Stimulated activated CD4-positive, alpha-beta T cell treated with anti-CD3 and anti-CD28 coated beads, Interleukin-15, amount 100 ng/mL, for 48 hours (primary cell): ENCODE results near the gene CD300H.

Experiments used
- DNase-seq, 2 donors: peaks; one replicate each; pipeline ENCODE4 v3.0.0-alpha.2; 2020; ENCODE audit warnings: low read depth in 2 of 2

CD300H gene

DNA sequence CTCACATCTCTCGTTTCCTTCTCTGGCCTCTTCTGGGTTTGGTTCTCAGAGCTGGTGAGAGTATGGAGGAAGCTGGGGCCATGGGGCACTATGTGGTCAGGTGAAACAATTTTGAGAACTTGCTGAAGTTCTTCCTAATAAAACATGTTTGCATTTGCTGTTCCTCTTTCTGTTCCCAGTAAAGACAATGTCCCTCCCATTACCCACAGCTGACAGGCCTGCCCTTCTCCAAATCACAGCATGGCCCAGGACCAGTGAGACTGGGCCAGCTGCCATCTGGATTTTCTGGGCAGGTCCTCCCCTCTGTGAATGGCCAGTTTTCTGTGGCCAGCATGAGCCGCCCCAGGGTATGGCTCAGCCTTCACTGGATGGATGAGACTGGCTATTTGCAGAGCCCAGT lies at the start of gene CD300H:
CD300H (minus strand) TSS at position 113 of the 400 bp plus-strand sequence.
- no peak for DNase-seq

DNA sequence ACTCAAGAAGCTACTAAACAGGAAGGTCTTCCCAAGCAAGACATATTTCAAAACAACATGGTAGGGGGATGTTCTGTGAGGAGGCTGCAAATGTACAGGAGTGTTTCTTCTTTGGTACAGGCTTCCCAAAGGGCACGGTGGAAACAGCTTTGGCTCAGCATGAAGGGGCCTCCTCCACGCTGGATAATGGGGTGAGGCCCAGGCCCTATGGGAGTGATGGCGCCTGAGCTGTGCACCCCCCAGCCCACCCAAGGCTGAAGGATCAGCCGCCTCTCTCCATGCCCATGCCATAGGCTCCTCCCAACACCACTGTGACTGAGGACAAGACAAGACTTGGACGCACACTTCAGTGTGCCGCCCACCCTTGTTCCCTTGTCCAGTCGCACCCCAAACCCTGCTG lies 49.4 kb upstream of the CD300H start:
- DNase-seq, result no peak

DNA sequence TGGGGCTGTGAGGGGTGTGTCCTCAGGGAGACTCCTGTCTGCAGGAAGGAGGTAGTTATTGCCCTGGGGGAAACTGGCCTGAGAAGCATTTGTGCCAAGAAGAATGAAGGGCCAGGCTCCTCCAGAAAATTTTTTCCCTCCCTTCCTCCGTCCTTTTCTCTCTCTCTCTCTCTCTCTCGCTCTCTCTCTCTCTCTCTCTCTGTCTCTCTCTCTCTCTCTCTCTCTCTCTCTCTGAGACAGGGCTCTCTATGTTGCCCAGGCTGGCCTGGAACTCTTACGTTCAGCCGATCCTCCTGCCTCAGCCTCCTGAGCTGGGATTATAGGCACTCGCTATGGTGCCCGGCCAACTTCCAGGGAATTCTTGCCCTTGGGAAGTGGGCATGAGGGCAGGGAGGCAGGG lies 44.7 kb upstream of the CD300H start:
- no peak for DNase-seq

DNA sequence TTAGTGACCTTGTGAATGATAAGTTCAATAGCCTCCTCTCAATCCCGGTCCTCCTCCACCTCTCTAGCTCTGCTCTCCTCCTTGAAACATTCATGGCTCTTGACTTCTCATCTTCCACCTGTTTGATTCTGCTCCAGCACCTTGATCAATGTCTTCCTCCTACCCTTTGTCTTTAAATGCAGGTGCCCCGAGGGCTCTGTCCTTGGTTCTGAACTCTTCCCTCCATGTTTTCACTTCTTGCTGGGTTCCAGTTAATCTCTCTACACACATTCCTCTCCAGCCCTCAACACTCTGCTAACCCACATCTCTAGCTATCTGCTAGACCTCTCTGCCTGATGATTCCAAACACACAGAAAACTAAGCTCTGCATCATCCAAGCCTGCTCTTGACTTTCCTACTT lies 42.8 kb upstream of the CD300H start:
- no peak for DNase-seq

DNA sequence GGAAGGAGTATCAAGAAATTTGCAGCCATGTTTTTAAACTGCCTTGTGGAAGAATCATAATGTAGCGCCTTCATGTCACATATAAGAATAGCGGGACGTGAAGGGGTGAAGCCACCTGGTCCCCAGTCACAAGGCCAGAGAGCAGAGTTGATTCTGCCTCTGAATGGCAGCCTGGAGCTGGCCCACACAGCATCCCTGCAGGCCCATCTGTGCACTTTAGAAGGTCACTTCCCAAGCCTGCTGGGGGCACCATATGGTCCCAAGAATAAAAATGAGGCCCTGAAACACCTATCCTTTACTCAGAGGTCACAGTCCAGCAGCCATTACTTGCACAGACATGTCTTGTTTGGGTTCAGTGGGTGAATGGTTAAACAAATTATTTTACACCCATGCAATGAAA lies 41.2 kb upstream of the CD300H start:
- no peak for DNase-seq

DNA sequence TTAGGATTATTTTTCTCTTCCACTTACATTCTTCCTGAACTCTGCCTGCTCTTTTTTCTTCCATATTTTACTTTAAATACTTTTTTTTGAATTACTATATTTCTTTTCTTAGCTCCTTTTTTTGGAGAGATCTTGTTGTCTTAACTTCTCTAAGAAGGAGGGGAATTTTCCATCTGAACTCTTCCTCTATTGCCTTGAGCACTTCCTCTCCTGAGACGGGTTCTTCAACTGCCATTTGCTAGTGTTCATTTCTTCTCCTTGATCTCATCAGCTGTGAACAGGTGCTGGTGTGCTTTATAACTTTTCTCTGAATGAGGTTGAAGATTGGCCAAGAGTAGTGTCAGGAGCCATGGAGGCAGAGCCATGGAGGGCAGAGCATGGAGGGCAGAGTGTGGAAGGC lies 39.9 kb upstream of the CD300H start:
- DNase-seq, result no peak

DNA sequence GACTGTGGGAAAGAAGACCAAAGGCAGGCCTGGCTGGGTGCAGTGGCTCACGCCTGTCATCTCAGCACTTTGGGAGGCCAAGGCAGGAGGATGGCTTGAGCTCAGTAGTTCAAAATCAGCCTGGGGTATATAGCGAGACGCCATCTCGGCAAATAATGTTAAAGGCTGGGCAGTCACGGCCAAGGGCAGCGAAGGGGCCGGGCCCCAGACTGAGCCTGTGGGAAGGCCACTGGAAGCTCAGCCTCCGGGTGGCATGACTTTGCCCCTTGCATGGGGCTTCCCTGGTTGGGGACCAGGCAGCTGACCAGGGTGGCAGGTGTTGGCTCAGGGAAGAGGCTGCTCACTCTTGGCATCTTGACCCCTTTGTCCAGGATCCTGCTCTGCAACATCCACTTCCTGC lies 38.7 kb upstream of the CD300H start:
- no peak for DNase-seq

DNA sequence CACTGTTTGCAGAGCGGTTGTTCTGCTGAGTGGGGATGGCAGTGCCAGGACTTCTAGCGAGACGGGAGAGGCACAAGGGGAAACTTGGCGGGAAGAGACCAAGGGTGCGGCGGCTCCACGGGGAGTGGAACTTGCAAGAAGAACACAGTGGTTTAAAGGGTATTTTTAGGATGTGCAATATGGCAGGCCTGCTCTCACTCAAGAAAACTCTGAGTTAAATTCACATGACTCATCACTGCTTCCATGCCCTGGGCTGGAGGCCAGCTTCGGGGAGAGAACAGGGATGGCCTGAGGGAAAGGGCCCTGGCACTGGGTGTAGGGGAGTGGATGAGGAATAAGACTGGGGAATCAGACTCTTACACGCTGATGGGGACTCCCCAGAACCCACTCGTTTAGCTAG lies 38.1 kb upstream of the CD300H start:
- DNase-seq, result no peak

DNA sequence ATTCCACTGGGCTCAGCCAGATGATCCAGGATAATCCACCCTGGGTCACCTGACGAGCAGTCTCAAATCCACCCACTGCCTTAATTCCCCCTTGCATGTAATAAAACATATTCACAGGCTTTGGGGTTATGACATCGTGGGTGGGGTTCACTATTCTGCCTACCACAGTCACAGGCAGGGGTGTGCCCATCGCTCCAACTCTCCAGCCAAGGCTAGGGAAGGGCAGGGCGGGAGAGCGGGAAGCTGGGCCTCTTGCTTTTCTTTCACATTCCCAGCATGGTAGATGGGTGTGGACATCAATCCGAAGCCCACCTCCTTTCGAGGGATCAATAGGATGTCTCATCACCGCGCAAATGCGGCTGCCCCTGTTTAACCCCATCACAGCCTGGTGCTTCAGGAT lies 37.5 kb upstream of the CD300H start:
- DNase-seq, result no peak

DNA sequence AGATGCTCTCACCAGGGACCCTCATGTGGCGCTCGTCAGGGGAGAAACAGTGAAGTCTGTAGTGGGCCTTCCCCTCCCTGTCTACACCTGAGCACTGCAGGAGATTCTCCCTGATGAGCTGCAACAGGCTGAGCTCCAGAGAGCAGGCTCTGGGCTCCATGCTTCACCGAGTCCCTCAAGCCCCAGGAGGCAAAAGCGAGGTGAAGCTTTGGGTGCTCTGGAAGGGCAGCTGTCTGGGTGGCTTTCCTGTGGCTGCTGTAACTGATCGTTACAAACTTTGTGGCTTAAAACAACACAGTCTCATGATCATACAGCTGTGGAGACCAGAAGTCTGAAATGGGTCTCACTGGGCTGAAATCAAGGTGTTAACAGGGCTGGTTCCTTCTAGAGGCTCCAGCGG lies 36.9 kb upstream of the CD300H start:
- DNase-seq, result no peak

DNA sequence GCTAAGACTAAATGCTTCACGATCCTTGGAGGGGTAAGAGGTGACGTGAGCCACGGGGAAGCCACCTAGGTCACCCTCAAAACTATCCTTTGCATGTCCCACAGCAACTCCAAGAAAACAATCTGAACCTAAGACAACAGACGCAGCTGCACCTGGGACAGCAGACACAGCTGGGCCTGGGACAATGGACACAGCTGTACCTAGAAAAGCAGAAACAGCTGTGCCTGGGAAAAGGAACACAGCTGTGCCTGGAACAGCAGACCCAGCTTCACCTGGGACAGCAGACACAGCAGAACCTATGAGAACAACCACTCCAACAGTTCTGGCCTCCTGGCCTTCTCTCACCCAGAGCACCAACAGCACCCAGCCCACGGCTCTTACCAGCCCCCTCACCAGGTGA lies 36.4 kb upstream of the CD300H start:
- no peak for DNase-seq

DNA sequence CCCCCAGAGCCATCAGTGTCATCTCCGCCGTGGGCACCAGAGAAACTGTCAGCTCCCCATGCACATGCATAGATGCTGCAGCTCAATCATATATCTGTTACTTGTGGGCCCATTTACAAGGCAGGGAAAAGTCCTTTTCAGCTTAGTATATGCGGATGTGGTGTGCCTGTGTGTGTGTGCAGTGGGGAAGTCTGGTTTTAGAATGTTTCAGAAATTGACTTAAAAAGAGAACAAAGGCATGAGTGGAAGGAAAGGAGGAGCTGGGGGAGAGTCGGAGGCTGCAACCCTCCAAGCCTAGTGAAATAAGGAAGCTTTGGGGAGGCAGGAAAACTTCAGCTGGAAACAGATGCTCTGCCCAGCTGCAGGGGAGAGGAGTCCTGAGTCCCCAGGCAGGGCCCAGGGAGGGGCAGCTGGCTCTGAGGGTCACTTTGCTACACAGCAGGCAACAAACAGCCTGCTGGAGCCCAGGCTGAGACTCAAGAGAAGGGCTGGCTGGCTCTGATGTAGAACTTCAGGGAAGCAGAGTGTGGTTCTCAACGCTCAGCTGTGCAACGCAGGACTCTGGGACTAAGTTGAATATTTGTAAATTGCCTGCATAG lies 35.8 kb upstream of the CD300H start:
- no peak for DNase-seq

DNA sequence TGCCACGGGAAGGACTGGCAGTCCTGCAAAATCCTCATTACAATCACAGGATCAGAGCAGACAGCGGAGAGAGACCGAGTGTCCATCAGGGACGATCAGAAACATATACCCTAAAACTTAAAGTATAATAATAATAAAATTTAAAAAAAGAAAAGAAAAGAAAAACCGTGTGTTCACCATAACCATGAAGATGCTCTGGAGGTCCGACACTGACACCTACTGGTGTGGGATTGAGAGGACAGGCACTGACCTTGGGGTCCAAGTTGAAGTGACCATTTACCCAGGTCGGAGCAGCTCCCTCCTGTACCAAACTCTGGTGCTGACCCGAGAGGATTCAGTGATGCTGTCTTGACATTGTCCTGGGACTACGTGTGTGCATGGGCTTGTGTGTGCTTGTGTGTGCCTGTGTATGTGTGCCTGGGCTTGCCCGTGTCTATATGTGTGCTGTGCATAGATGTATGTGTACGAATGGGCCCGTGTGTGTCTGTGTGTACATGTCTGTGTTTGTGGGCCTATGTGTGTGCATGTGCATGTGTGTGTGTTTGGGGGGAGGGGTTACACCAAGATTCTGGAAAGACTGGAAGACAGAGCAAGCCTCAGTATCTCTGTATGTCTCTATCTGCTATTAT lies 34.7 kb upstream of the CD300H start:
- DNase-seq, result peak in 1 of 2 donors; percentile 9

DNA sequence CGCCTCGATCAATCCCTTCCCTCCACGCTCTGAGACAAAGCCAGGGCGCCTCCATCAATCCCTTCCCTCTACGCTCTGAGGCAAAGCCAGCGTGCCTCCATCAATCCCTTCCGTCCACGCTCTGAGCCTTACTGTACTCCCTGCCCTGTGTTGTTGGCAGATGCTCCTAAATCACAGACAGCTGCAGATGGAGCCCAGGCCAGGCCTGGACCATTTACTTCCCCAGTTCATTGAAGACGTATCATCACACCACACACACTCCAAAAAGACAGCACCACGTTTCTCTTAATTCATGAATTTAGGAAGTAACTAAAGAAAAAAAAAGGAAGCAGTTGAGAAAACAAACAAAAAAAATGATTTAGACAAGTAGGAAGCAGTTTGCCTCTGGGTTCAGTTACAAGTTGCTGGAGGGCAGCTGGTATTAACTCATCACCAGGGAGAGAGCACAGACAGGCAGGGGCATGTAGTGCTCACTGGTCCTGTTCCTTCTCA lies 32.2 kb upstream of the CD300H start:
- DNase-seq, result no peak

DNA sequence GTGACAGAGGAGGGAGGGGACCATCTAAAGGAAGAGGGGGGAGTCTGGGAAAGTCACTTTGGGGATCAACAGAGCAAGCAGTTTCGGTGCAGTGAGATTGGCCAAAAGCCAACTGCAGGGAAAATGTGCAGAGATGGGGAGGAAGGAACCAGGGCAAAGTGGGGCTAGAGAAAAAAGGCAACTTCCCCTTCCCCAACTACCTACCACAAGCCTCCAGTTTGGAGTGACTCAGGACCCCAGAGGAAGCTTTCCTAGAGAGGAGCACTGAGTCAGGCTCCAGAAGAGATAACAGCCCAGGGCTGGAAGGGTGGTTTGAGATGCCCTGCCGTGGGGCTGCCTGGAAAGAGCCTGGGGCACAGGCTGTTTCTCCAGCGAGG lies 31.7 kb upstream of the CD300H start:
- DNase-seq, result no peak

DNA sequence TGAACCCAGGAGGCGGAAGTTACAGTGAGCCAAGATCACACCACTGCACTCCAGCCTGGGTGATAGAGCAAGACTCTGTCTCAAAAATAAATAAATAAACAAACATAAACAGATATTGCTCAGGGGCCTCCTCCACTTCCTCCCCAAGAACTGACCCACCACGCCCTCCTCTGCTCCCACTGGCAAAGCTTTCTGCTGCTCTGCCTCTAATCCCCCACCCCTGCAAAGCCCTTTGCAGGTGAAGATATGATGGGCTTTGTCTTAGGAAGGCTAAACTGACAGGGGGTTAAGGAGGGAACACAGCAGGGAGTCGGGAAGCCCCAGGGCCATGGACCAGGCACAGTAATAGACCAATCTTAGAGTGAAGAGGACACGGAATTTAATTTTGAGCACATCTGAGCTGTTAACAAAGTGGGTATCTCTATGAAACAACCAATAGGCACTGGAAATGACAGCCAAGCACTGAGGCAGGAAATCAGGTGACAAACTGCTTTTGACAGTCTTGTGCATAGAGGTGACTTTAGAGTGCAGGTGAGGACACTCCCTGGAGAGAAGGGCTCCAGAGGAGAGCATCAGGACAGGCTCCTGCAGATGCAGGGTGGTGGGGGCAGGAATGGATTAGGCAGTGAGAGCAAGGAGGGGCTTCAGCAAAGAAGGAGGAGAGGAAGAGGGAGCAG lies 31.2 kb upstream of the CD300H start:
- DNase-seq, result no peak

DNA sequence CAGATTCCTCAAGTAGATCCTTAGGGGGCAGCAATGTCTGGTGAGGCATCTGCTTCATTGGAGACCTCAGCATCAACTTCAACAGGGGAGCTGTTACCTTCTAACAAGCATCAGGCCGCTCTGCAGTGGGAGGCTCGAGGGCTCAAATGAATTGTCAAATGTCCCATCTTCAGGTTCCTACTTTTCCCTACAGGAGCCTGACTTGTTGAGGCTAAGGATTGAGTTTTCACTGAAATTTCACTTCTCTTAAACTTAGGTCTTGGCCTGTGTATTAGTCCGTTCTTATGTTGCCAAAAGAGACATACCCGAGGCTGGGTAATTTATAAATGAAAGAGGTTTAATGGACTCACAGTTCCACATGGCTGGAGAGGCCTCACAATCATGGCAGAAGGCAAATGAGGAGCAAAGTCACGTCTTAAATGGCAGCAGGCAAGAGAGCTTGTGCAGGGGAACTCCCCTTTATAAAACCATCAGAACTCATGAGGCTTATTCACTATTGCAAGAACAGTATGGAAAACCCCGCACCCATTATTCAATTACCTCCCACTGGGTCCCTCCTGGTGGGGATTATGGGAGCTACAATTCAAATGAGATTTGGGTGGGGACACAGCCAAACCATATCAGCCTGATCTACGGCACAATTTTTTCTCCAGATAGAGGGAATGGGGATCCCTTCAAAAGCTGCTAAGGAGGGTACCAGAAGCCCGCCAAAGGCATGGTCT lies 29.9 kb upstream of the CD300H start:
- DNase-seq, result no peak

DNA sequence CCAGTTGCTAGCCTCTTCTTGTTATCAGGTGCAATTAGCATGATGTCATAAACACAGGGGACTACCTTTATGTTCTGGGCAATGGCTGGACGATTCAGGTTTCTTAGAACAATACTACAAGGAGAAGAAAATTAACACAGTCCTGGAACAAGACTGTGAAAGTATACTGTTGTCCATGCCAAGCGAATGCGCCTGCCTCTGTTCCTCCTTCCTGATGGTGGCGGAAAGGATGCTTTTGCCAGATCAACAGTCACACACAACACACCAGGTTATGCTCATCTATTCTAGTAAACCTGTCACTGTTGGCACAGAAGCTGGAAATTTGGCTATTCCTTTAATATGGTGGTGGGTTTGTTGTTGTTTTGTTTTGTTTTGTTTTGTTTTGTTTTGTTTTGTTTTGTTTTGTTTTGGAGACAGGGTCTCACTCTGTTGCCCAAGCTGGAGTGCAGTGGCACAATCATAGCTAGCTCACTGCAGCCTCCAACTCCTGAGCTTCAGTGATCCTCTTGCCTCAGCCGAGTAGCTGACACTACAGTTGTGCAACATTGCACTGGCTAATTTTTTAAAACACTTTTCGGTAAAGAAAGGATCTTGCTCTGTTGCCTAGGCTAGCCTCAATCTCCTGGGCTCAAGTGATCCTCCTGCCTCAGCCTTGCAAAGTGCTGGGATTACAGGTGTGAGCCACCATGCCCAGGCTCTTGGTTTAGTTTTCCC lies 27.9 kb upstream of the CD300H start:
- no peak for DNase-seq

DNA sequence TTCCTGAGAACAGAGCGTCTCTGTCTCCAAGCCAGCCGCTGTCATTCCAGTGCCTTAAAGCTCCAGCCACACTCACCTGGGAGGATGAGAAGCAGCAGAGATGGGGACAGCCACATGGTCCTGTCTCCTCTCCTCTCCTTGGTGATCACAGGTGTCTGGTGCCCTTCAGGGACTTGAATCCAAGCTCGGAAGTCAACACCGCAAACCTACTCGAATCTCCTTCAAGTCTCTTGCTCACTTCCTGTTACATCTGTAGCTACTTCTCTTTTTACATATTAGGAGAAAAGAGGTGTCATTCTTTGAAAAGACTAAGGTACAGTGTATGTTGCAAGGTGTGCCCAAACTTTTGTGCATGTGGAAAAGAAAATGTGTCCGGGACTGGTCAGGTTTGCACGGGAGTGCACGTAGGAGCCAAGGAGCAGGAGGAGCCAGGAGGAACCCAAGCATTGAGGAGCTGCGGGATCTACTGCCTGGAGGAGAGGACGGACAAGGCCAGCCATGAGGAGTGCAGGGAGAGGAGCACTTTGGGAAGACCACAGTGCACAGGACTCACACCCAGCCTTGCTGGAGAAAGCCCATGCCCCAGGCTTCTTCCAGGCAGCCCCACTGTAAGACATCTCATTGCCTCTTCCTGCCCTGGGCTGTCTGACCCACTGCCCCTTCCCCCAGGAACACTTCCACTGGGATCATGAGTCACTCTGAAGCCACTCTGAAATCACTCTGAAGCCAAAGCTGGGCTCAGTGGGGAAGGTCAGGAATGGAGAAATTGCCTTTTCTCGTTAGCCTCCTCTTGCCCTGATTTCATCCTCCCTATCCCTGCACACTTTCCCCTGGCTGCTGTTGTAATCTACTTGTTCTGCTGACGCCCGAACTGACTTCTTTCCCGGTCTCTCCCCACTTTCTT lies 25.0 kb upstream of the CD300H start, which contains the start of gene CD300LD:
CD300LD (minus strand) TSS at position 197 of the 904 bp plus-strand sequence; CDS start at position 116, 81 bp downstream.
- no peak for DNase-seq

DNA sequence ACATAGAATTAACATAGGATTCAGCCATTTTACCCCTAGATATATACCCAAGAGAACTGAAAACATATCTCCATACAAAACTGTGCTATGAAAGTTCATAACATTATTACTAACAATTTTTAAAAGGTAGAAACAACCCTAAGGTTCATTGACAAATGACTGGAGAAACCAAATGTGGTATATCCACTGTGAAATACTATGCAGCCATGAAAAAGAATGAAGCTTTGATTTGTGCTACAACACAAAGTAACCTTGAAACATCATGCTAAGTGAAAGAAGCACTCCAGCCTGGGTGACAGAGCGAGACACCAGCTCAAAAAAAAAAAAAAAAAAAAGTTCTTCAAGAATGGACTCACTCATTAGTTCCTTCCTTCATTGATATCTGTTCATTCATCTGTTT lies 24.2 kb upstream of the CD300H start:
- DNase-seq, result no peak

DNA sequence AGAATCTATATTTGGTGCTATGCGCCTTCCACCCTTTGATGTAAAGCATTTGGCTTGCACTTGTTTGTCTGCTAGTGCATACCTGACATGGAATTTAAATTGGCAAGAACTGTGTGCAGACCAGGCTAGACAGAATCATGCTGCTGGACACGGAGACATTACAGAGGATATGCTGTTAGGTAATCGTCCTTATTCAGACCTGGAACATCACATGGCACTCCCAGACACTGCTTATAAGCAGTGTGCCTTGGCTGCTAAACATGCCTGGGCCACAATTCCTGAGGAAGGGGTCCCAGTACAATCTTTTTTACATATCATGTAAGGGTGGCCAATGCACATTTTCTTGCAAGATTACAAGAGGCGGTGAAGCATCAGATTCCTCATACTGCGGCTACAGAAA lies 18.4 kb upstream of the CD300H start:
- DNase-seq, result no peak
